A204.1 (cell line): ENCODE measurements around the gene FOXI1.
"Not testable (repeated sequence)": the region's sequence is repeated elsewhere in the genome, so short reads cannot be mapped to it uniquely, and the experiment has no call there.

Experiments used
- FAIRE-seq: peaks from 2 replicates; lab custom pipeline; 2012; peaks lifted over from hg19 to GRCh38; lab: Jason Lieb, UNC

The FOXI1 gene

GRCh38 chr5:170131235-170131634 lies 25.5 kb downstream of the FOXI1 start:
- no peak for FAIRE-seq

GRCh38 chr5:170132269-170132975 lies 26.7 kb downstream of the FOXI1 start:
- no peak for FAIRE-seq

DNA sequence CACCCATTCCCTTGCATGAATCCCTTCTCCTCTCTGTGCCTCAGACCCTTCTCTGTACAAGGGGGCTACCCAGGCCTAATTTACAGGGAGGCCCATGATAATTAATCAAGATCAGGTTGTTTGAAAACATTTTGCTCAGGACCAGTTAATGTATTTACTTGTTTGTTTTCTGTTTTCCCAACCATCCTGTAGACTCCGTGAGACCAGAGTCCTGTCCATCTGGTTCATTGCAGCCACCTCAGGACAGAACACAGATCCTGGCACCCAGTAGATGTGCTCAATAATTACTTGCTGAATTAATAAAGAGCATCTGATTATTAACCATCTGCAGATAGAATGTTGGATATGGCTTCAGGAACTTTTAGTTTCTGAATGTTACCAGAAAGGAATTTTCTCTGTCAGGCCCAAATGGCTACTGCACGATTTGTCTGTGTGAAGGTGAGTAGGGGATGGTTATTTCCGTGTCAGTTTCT lies 27.3 kb downstream of the FOXI1 start:
- no peak for FAIRE-seq

DNA sequence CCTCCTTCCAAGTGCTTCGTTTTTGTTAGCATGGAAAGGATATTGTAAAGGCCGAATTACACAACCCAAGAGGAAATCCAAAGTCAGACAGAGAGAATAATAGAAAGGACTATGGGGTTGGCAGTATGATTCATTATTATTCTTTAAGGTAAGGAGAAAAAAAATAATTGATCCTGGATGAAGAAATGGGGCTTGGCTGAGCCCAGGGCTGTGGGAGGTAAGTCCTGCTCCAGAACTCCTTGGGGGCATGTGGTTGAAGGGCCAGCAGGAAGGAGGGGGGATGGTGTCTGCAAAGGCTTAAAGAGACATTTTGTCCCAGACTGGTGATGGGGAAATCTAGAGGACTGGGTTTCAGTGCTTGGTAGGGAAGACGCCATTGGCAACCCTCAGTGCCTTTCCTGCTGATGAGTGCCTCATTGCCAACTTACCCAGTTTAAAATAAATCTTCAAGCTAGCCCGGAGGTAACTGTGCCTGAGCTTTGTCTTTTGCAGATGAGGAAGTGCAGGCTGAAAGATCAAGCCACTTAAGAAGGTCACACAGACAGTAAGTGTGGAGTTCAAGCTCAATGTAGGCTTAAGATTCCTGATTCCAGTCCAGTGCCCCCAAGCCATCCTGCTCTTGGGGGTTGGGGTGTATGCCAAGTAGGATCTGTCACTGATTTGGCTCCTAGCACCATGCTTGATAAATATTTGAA lies 30.2 kb downstream of the FOXI1 start:
- FAIRE-seq = no peak

DNA sequence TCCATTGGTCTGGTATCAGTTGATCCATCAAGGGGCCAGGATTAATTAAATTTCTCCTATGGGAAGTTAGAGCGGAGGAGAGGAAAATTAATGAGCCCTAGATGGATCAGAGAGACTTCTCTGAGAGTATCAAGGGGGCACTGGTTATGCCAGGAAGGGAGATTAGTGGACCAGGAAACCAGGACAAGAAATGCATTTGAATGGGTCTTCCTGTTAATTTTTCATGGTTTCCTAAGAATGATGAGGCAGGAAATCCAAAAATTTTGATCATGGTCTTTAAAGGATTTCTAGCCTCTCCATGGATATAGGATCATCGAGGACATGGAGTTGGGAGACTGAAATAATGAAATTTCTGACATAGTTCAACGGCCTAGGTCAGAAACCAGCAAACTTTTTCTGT lies 30.8 kb downstream of the FOXI1 start:
- FAIRE-seq = no peak

DNA sequence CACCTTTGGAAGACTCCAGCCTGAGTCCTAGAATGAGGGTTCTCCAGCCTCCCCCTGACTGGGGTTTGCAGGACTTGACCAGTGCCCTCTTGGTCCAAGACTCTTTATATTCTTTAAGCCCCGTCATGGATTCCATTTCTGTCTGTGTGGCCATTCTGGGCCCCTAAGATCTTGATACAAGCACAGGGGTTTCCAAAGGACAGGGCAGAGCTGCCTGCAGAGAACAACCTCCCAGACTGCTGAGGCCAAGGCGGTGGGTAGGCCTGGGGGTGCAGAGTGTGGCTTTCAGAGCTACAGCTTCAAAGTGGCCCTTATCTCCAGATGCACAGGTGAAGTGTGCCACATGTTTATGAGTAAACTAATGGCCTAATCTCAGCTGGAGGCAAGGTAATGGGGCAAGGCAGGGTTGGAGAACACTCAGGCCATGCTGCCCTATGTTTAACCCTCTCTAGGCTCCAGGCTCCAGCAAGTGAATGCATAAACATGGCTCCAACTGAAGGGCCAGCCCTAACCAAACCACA lies 32.1 kb downstream of the FOXI1 start:
- no peak for FAIRE-seq

GRCh38 chr5:170138273-170138672 lies 32.6 kb downstream of the FOXI1 start:
- FAIRE-seq = no peak

GRCh38 chr5:170139786-170140335 lies 34.2 kb downstream of the FOXI1 start:
- FAIRE-seq = no peak

GRCh38 chr5:170141196-170141595 lies 35.5 kb downstream of the FOXI1 start:
- FAIRE-seq = not testable (repeated sequence)

DNA sequence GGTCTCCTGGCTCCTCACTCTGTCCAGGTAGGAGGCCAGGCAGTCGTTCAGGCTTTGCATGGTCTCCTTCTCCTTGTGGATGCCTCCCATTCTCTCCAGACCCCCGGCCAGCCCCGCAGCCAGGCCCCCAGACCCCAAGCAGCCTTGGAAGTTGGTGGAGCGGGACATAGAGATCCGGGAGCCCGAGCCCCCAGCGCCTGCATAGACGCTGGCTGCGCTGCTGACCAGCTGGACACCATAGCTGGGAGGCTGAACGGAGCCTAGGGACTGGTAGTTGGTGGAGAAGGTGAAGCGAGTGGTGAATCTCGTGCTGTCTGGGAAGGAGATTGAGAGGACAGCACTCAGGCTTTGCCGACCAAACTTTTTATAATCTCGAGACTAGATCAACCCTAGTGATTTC lies 35.9 kb downstream of the FOXI1 start:
- no peak for FAIRE-seq

- FAIRE-seq = no peak
Observed at GRCh38 chr5:170142196-170142595, 36.5 kb downstream of the FOXI1 start.

- no peak for FAIRE-seq
Observed at GRCh38 chr5:170143091-170143490, 37.4 kb downstream of the FOXI1 start.

DNA sequence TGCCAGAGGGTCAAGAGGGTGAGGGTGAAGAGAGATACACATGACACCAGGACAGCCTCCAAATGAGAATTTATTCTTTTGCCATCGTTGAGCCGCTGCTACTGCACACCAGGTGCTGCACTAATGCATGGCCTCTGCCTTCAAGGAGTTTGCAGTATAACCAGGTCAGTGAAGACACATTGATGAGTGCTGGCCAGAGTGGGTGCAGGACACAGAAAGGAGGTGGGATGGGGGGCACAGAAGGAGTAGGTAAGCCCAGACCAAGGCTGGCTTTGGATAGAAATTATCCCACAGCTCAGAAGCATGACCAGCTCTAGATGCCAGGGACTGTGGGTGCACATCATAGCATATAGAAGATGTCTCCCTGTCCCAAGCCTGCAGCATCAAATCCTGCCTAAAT lies 38.0 kb downstream of the FOXI1 start:
- FAIRE-seq = no peak

DNA sequence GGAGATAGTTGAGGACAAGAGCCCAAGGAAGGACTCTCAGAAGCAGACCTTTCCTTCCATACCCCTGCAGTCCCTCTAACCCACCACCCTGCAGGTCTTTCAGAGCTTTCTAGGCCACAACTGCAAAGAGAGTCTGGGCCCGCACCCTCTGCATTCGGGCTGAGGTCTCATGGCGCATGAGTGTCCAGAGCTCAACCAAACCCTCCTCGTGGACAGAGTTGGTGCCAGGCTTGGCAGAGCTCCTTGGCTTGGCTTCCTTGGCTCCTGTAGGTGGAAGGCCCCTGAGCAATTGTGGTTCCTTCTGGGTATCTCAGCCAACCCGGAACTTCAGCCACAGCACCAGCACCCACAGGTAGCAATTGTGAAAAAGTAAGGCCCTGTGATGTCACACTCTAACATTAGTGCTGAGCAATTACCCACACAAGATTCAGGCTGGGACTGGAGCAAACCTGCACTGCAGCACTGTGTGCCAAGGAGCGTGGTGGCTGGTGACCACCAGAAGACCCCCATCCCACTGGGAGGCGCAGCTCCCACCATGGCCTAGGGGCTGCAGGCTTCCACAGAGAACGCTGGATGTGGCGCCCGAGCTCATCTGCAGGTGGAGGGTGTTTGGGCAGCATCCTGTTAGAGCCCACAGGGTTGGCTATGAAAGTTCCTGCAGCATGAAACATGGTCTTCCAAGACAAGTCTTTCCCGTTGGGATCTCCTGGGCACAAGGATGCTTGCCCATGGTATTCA lies 38.8 kb downstream of the FOXI1 start:
- FAIRE-seq = no peak

DNA sequence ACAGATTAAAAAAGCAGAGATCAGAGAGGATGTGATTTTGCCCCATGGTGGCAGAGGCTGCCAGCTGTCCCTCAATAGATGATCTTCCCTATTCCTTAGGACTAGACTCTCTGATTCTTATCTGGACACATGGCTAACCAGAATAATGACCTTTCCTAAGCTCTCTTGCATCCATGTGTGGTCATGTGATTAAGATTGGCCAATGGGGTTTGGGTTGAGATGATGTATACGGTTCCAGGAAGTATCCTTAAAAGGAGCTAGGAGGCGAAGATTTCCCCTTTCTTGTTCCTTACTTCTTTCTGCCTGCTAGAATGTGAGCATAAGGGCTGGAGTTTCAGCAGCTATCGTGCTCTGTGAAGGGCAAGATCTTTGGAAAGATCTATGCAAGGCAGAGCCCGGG lies 39.8 kb downstream of the FOXI1 start:
- FAIRE-seq = no peak

- no peak for FAIRE-seq
Observed at GRCh38 chr5:170147051-170147752, 41.5 kb downstream of the FOXI1 start.

DNA sequence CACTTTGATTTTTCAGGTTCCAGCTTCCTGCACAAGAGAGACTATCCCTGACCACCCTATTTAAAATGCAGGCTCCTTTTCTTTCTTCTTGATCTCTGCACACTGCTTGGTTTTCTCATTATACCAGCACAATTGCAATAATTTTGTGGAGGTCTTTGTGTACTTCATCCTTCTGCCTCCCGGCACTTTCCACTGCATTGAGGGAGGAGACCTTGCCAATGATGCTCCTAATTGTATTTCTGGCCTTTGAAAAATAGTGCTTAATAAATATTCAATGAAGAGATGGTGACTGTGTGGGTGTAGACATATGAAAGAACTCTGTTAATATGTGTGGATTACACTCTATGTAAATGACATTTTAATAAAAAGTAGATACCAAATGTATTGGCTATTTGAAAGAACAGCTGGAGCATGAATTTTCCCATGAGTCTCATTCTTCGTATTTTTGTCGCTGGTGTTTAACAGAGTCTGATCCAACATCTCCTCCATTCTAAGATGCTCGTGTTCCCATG lies 42.1 kb downstream of the FOXI1 start:
- FAIRE-seq = no peak

- FAIRE-seq = no peak
Observed at GRCh38 chr5:170148430-170149205, 42.9 kb downstream of the FOXI1 start.

GRCh38 chr5:170149206-170149515 lies 43.5 kb downstream of the FOXI1 start:
- FAIRE-seq = no peak

- FAIRE-seq = no peak
Observed at GRCh38 chr5:170150713-170151096, 45.0 kb downstream of the FOXI1 start.
